H1 (cell line): ENCODE data around the gene GJC3. TPM values are rescaled to one million over a fixed set of nuclear protein-coding genes. Genes with fewer than 3 reads are reported as not detected.

ENCODE experiments used
- CTCF ChIA-PET: fragments of 300-600 bp; sonication (Branson Sonifier 250); formaldehyde crosslinking; loops from one replicate; lab custom pipeline; 2021; ENCODE audit not compliant: partially characterized antibody; lab: Charles Lee
- POLR2A ChIA-PET: fragments of 300-600 bp; sonication (Branson Sonifier 250); formaldehyde crosslinking; loops from one replicate; lab custom pipeline; 2021; ENCODE audit warnings: inconsistent platforms; ENCODE audit not compliant: partially characterized antibody; lab: Charles Lee
- DNase-seq, 2 experiments: peaks; one replicate each; pipeline versions ENCODE4 v3.0.0 to v3.0.0-alpha.2; 2010 to 2022; ENCODE audit warnings: low spot score in 2 of 2, low read depth in 1 of 2, mixed read lengths in 1 of 2
- FAIRE-seq: peaks from 2 replicates; lab custom pipeline; 2011; peaks lifted over from hg19 to GRCh38; lab: Jason Lieb, UNC
- H2AFZ ChIP-seq: 2 replicates; pipeline ENCODE4 v1.8.1; 2012; ENCODE audit warnings: low read length, inconsistent platforms
- H2AK5ac ChIP-seq: 2 replicates; pipeline ENCODE4 v1.6.1; 2013; ENCODE audit warnings: low read depth, low read length
- H2BK120ac ChIP-seq: replicated peaks from 2 replicates; pipeline ENCODE3; 2013; ENCODE audit warnings: low read depth, low read length, inconsistent platforms
- H2BK12ac ChIP-seq: 2 replicates; pipeline ENCODE4 v1.6.1; 2013; ENCODE audit warnings: low read depth, low read length
- H2BK15ac ChIP-seq: 2 replicates; pipeline ENCODE4 v1.6.1; 2013; ENCODE audit warnings: low read length
- H2BK20ac ChIP-seq: 2 replicates; pipeline ENCODE4 v1.6.1; 2013; ENCODE audit warnings: low read length
- H2BK5ac ChIP-seq: 2 replicates; pipeline ENCODE4 v1.6.1; 2013; ENCODE audit warnings: low read depth, low read length
- H3K14ac ChIP-seq: 2 replicates; pipeline ENCODE4 v1.6.1; 2013; ENCODE audit warnings: inconsistent platforms; ENCODE audit not compliant: insufficient read length
- H3K18ac ChIP-seq: 2 replicates; pipeline ENCODE4 v1.6.1; 2013; ENCODE audit warnings: low read length; ENCODE audit errors: extremely low read depth
- H3K23ac ChIP-seq: 2 replicates; pipeline ENCODE4 v1.6.1; 2013; ENCODE audit warnings: inconsistent platforms; ENCODE audit not compliant: insufficient read length
- H3K23me2 ChIP-seq: 2 replicates; pipeline ENCODE4 v1.6.1; 2013; ENCODE audit warnings: low read depth, low read length
- H3K27ac ChIP-seq: 2 replicates; pipeline ENCODE4 v1.6.1; 2011; ENCODE audit warnings: low read depth, low read length, inconsistent platforms
- H3K27me3 ChIP-seq, 4 experiments: replicated peaks in 1 of 4; 1 replicate in 1 of 4; 2 replicates in 3 of 4; pipeline versions ENCODE4 v1.6.1 to v1.8.1; 2011 to 2013; ENCODE audit warnings: low read length in 3 of 4, mild to moderate bottlenecking in 3 of 4, inconsistent platforms in 2 of 4, mixed read lengths in 2 of 4, moderate library complexity in 1 of 4; ENCODE audit not compliant: control insufficient read depth in 3 of 4, insufficient read depth in 3 of 4; ENCODE audit errors: extremely low read depth in 1 of 4
- H3K36me3 ChIP-seq, 4 experiments: 2 replicates each; pipeline versions ENCODE4 v1.6.1 to v1.8.1; 2011 to 2013; ENCODE audit warnings: mild to moderate bottlenecking in 4 of 4, low read length in 3 of 4, moderate library complexity in 2 of 4, control low read depth in 1 of 4, inconsistent platforms in 1 of 4; ENCODE audit not compliant: insufficient read depth in 4 of 4, control insufficient read depth in 2 of 4
- H3K4ac ChIP-seq: replicated peaks from 2 replicates; pipeline ENCODE3; 2013; ENCODE audit warnings: low read length, low read depth, mixed read lengths, inconsistent platforms; ENCODE audit not compliant: insufficient read length
- H3K4me1 ChIP-seq, 4 experiments: replicated peaks in 1 of 4; 1 replicate in 1 of 4; 2 replicates in 3 of 4; pipeline versions ENCODE4 v1.6.1 to v1.8.1; 2011 to 2013; ENCODE audit warnings: low read length in 3 of 4, inconsistent platforms in 2 of 4, mixed read lengths in 1 of 4; ENCODE audit not compliant: insufficient read depth in 4 of 4, control insufficient read depth in 3 of 4
- H3K4me2 ChIP-seq, 2 experiments: 2 replicates each; pipeline versions ENCODE4 v1.6.1 to v1.8.1; 2011 to 2013; ENCODE audit warnings: low read depth in 2 of 2, low read length in 2 of 2, control low read depth in 1 of 2, inconsistent platforms in 1 of 2, mild to moderate bottlenecking in 1 of 2; ENCODE audit not compliant: insufficient read depth in 1 of 2
- H3K4me3 ChIP-seq, 4 experiments: fragments of 200-600, 300-600 bp in 1 of 4; sonication (generic), shearing (Covaris generic), sonication (Bioruptor Twin) in 1 of 4; 2 replicates each; pipeline versions ENCODE4 v1.5.1 to v1.8.1; 2011 to 2016; ENCODE audit warnings: low read length in 4 of 4, low read depth in 3 of 4, control low read depth in 2 of 4, inconsistent platforms in 2 of 4, mild to moderate bottlenecking in 2 of 4, mixed read lengths in 1 of 4, moderate library complexity in 1 of 4; ENCODE audit not compliant: insufficient read depth in 2 of 4; ENCODE audit errors: extremely low read depth in 1 of 4
- H3K56ac ChIP-seq: replicated peaks from 2 replicates; pipeline ENCODE3; 2013; ENCODE audit warnings: low read depth, mild to moderate bottlenecking, mixed read lengths, low read length, inconsistent platforms; ENCODE audit not compliant: insufficient read length
- H3K79me1 ChIP-seq: 2 replicates; pipeline ENCODE4 v1.6.1; 2013; ENCODE audit warnings: low read depth, low read length, control low read depth
- H3K79me2 ChIP-seq, 2 experiments: 2 replicates each; pipeline versions ENCODE4 v1.6.1 to v1.8.1; 2012 to 2013; ENCODE audit warnings: low read length in 2 of 2, mild to moderate bottlenecking in 2 of 2, inconsistent platforms in 1 of 2; ENCODE audit not compliant: insufficient read depth in 2 of 2, control insufficient read depth in 1 of 2
- H3K9ac ChIP-seq, 4 experiments: replicated peaks in 1 of 4; 1 replicate in 1 of 4; 2 replicates in 3 of 4; pipeline versions ENCODE4 v1.6.1 to v1.8.1; 2011 to 2013; ENCODE audit warnings: low read depth in 3 of 4, low read length in 3 of 4, control low read depth in 2 of 4, mild to moderate bottlenecking in 2 of 4, moderate library complexity in 2 of 4, inconsistent platforms in 1 of 4; ENCODE audit errors: extremely low read depth in 1 of 4
- H3K9me3 ChIP-seq, 2 experiments: 2 replicates each; pipeline versions ENCODE4 v1.6.1 to v1.8.1; 2012 to 2013; ENCODE audit warnings: mild to moderate bottlenecking in 2 of 2, moderate library complexity in 2 of 2, control low read depth in 1 of 2, inconsistent platforms in 1 of 2, low read depth in 1 of 2, low read length in 1 of 2, mixed read lengths in 1 of 2; ENCODE audit not compliant: insufficient read depth in 2 of 2
- H4K20me1 ChIP-seq, 2 experiments: replicated peaks in 1 of 2; 2 replicates each; pipeline versions ENCODE3 to v1.8.1; 2011 to 2013; ENCODE audit warnings: inconsistent platforms in 2 of 2, low read length in 2 of 2, mild to moderate bottlenecking in 1 of 2; ENCODE audit not compliant: insufficient read depth in 2 of 2, control insufficient read depth in 1 of 2
- H4K5ac ChIP-seq: 2 replicates; pipeline ENCODE4 v1.6.1; 2013; ENCODE audit warnings: low read length, low read depth, mixed read lengths, inconsistent platforms; ENCODE audit not compliant: insufficient read length
- H4K8ac ChIP-seq: 2 replicates; pipeline ENCODE4 v1.8.0; 2013; ENCODE audit warnings: mild to moderate bottlenecking, moderate library complexity, low read length, inconsistent platforms; ENCODE audit not compliant: insufficient read depth; ENCODE audit errors: extremely low read depth
- H4K91ac ChIP-seq: replicated peaks from 2 replicates; pipeline ENCODE3; 2013; ENCODE audit warnings: low read length, mixed read lengths, inconsistent platforms; ENCODE audit not compliant: insufficient read length
- CREB1 ChIP-seq: IDR thresholded peaks from 2 replicates; pipeline ENCODE4 v1.6.1; 2012; ENCODE audit warnings: inconsistent platforms
- E2F6 ChIP-seq: IDR thresholded peaks from 2 replicates; pipeline ENCODE4 v1.6.1; 2012; ENCODE audit warnings: inconsistent platforms
- EP300 ChIP-seq, 2 experiments: IDR thresholded peaks; 1 replicate in 1 of 2; 2 replicates in 1 of 2; pipeline ENCODE4 v1.6.1; 2011 to 2012; ENCODE audit warnings: low read depth in 2 of 2, low read length in 2 of 2, mild to moderate bottlenecking in 2 of 2, borderline replicate concordance in 1 of 2, inconsistent platforms in 1 of 2, moderate library complexity in 1 of 2
- EZH2 ChIP-seq: fragments of 200-600 bp; sonication (generic); IDR thresholded peaks from 2 replicates; pipeline ENCODE4 v1.7.1; 2012; ENCODE audit warnings: low read depth, mild to moderate bottlenecking, moderate library complexity, low read length, inconsistent platforms; ENCODE audit not compliant: severe bottlenecking
- MAFK ChIP-seq: IDR thresholded peaks from 2 replicates; pipeline ENCODE4 v1.6.1; 2012; ENCODE audit warnings: low read depth, mild to moderate bottlenecking, improper control_type of control experiment, low read length
- RBBP5 ChIP-seq: IDR thresholded peaks from 2 replicates; pipeline ENCODE4 v1.7.1; 2012; ENCODE audit warnings: low read depth, mild to moderate bottlenecking, inconsistent platforms, low read length, moderate library complexity, borderline replicate concordance
- SIRT6 ChIP-seq: IDR thresholded peaks from one replicate; pipeline ENCODE4 v1.7.1; 2012; ENCODE audit warnings: low read length, inconsistent platforms
- SIX5 ChIP-seq: IDR thresholded peaks from 2 replicates; pipeline ENCODE4 v1.6.1; 2011; ENCODE audit warnings: mild to moderate bottlenecking, low read depth, low read length
- ZNF274 ChIP-seq: IDR thresholded peaks from 2 replicates; pipeline ENCODE4 v1.7.0; 2012; ENCODE audit warnings: low read length, borderline replicate concordance; ENCODE audit errors: extremely low read depth
- WGBS, 2 experiments: shearing (Covaris generic) in 1 of 2; methylation state at CpG; one replicate each; pipeline versions ENCODE4 v1.1.6 to v1.1.7; 2013 to 2015; ENCODE audit warnings: low lambda C conversion rate in 2 of 2, mixed read lengths in 2 of 2, inconsistent platforms in 1 of 2, low coverage in 1 of 2, missing lambda C conversion rate in 1 of 2; ENCODE audit not compliant: insufficient replicate concordance in 2 of 2, insufficient coverage in 1 of 2, insufficient read length in 1 of 2; ENCODE audit errors: extremely low coverage in 1 of 2, missing lambda C conversion rate in 1 of 2; 5-methylcytosine and 5-hydroxymethylcytosine counted together
- polyA plus RNA-seq, 7 experiments: library from polyadenylated mRNA; depleted of rRNA in 3 of 7; stranded (reverse) in 5 of 7; unstranded in 2 of 7; fragments of >200 nt in 5 of 7; fragments of 200-250 nt in 2 of 7; gene quantifications; 1 replicate in 5 of 7; 2 replicates in 1 of 7; 4 replicates in 1 of 7; pipeline versions ENCODE4 v1.2.1 to v1.2.3, GENCODE V29; 2011 to 2013; ENCODE audit warnings: missing spikeins in 2 of 7, mixed read lengths in 2 of 7
- total RNA-seq: library from RNA; stranded (reverse); fragmentation: NEBNext Ultra II Directional; extraction: Animal tissue kit (Norgen Biotek cat#: 25700); gene quantifications from 2 replicates; pipeline ENCODE4 v1.2.1, GENCODE V29; 2021
- TF ChIP-seq, protein P1 (sequence below), 3 experiments: IDR thresholded peaks; 1 replicate in 2 of 3; 2 replicates in 1 of 3; pipeline versions ENCODE4 v1.5.1 to v1.6.1; 2011; ENCODE audit warnings: low read length in 3 of 3, mild to moderate bottlenecking in 3 of 3, inconsistent platforms in 2 of 3, low read depth in 1 of 3, moderate library complexity in 1 of 3; ENCODE audit not compliant: insufficient read depth in 1 of 3; ENCODE audit errors: control extremely low read depth in 1 of 3

Gene GJC3
- total and polyA plus RNA-seq, 2 of the 8 experiments (the other 6 are each of a cell fraction or from before 2014, with no cell fraction given): 2.7 to 3.0 TPM

DNA sequence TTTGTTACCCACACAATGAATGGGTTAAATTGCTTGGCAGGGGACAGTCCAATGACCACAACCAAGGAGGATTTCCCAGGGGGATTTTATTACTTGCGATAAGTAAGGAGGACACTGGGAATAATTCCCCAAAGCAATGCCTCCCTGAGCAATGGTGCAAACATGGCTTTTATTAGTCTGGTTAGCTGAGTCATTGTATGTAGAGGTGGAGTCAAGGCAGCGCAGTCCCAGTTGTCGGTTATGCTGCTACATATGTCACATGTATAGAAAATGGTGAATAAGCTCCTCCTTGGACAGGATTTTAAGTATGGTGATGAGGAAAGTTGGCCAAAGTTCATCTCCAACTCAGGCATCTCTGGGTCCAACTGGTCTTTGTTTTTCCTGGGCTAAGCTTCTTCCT, 6.2 kb downstream of the GJC3 start:
- peaks cover 0 to 2% (median 0%) of the 10 kb centered on the region in 4 experiments; a peak in 1 of 8 replicates for H3K36me3 ChIP-seq
- H2BK5ac ChIP-seq: no peak overlapping the region
- H2BK20ac ChIP-seq: 0 out of 2 replicates have a peak overlapping the region, but pooled peaks have one; percentile 13
- no peaks in the 10 kb centered on the region; the same call in 1 of the 2 replicates for H3K79me1 ChIP-seq
- H2AFZ ChIP-seq: no peak overlapping the region
- H4K20me1 ChIP-seq: no peaks in the 10 kb centered on the region
- H2AK5ac ChIP-seq: no peak overlapping the region
- H3K27me3 ChIP-seq: no peaks in the 10 kb centered on the region
- FAIRE-seq (no peak), DNase-seq (no peak)
- H4K91ac ChIP-seq: no peak overlapping the region
- H3K9me3 ChIP-seq: peaks cover 7 to 24% of the 10 kb centered on the region in 2 experiments; a peak in 2 of 4 replicates
- H3K18ac ChIP-seq: no peak overlapping the region
- H3K27ac ChIP-seq: no peak overlapping the region
- ChIA-PET CTCF (interaction anchor here (0.6 to 11.2 kb wide), 4 partner anchors 18 to 67 kb away, joined by 3 to 241 read pairs (median 4); no protein-coding TSS in a partner anchor), POLR2A (interaction anchor here (1.6 to 2.3 kb wide), 3 partner anchors 10 to 21 kb away, joined by 3 to 7 read pairs (median 5); no protein-coding TSS in a partner anchor)
- H2BK120ac ChIP-seq: no peak overlapping the region
- WGBS, 2 experiments: 95% methylated on average over 3 of the region's 3 CpGs; no CpG with 5 or more reads in 1 of the 2 experiments
- no peak overlapping the region for H3K4me2 ChIP-seq
- no peaks in the 10 kb centered on the region; the same call in 1 of the 2 replicates for H3K23me2 ChIP-seq
- H3K4ac ChIP-seq: no peak overlapping the region
- no peaks in the 10 kb centered on the region for H3K79me2 ChIP-seq
- H4K8ac ChIP-seq: no peak overlapping the region
- H3K14ac ChIP-seq: no peak overlapping the region
- H3K56ac ChIP-seq: no peak overlapping the region
- H3K23ac ChIP-seq: no peak overlapping the region
- no peak overlapping the region for H2BK15ac ChIP-seq
- H2BK12ac ChIP-seq: no peak overlapping the region
- H3K9ac ChIP-seq: no peak overlapping the region
- H4K5ac ChIP-seq: no peak overlapping the region
- no peaks in the 10 kb centered on the region; a peak in 1 of 7 replicates for H3K4me1 ChIP-seq
- H3K4me3 ChIP-seq: no peak overlapping the region
- TF ChIP-seq E2F6 (no peak), CREB1 (no peak), EZH2 (no peak), SIRT6 (no peak), MAFK (no peak), EP300 (IDR thresholded peaks at IDR 0.05; ENCODE audit: borderline replicate concordance in 1 of 2, low read depth in 2 of 2, low read length in 2 of 2) (no peak), SIX5 (no peak), ZNF274 (no peak), RBBP5 (no peak)
- TF ChIP-seq, protein P1, sequence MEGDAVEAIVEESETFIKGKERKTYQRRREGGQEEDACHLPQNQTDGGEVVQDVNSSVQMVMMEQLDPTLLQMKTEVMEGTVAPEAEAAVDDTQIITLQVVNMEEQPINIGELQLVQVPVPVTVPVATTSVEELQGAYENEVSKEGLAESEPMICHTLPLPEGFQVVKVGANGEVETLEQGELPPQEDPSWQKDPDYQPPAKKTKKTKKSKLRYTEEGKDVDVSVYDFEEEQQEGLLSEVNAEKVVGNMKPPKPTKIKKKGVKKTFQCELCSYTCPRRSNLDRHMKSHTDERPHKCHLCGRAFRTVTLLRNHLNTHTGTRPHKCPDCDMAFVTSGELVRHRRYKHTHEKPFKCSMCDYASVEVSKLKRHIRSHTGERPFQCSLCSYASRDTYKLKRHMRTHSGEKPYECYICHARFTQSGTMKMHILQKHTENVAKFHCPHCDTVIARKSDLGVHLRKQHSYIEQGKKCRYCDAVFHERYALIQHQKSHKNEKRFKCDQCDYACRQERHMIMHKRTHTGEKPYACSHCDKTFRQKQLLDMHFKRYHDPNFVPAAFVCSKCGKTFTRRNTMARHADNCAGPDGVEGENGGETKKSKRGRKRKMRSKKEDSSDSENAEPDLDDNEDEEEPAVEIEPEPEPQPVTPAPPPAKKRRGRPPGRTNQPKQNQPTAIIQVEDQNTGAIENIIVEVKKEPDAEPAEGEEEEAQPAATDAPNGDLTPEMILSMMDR (IDR thresholded peaks at IDR 0.05; ENCODE audit: control extremely low read depth in 1 of 3, insufficient read depth in 1 of 3, low read depth in 1 of 3, low read length in 3 of 3): no peak
